HG03469 (cell line): ENCODE data around the gene RAB15.

Source experiments
- ATAC-seq: cut with Tn5 transposase; IDR thresholded peaks from one replicate; pipeline ENCODE4 v1.9.1; 2021; ENCODE audit warnings: mild to moderate bottlenecking, moderate library complexity, moderate number of reproducible peaks; ENCODE audit not compliant: unreplicated experiment

The RAB15 gene

GRCh38 chr14:64956697-64957406 is 15.3 kb downstream of the RAB15 start:
- ATAC-seq: no peak

- ATAC-seq: no peak
These were observed 16.8 kb downstream of the RAB15 start for GRCh38 chr14:64955297-64955696.

DNA sequence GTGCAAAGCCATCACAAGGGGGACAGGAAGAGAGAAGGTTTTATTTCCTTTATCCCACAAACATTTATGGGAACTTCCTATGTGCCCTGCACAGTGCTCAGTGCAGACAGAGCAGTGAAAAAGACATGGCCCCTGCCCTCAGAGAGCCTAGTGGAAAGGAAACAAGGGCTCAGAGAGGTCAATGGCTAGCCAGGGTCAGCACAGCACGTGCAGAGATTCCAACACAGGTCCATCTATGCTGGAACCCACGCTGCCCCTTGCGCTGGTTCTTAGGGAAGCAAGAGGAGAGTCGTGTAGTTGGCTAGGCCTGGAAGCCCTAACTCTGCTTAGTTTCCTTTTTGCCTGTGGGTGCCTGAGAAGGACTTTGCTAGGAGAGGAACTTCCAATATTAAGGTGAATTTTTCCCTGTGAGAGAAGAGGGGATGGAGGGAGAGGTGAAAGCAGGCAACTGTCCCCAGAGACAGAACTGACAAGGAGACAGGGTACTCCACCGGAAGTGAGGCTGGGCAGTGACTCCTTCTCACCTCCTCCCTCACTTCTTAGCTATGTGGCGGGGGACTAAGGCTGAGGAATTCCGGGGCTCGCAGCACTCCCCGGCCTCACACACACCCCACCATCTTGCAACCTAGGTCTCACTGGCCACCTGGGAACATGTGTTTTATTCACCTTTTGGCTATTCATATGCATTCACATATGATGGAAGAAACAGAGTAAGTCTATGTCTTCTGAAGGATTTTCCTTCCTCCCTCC is 17.5 kb downstream of the RAB15 start:
- ATAC-seq: no peak

GRCh38 chr14:64953661-64954060 is 18.5 kb downstream of the RAB15 start:
- no peak for ATAC-seq

DNA sequence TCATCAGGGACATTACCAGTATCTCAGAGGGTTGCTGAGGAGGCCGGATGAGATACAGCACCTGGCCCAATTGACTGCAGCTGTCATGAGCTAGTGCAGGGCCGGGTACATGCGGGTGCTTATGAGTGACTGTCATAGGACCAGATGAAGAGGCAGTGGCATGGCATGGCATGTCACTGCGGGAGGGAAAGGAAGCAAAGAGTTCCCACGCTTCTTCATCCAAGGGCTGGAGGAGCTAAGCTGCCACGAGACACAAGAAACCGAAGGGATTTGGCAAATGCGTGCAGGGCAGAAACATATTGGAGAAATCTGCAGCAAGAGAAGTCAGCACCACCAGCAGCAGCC is 18.9 kb downstream of the RAB15 start:
- ATAC-seq: no peak

DNA sequence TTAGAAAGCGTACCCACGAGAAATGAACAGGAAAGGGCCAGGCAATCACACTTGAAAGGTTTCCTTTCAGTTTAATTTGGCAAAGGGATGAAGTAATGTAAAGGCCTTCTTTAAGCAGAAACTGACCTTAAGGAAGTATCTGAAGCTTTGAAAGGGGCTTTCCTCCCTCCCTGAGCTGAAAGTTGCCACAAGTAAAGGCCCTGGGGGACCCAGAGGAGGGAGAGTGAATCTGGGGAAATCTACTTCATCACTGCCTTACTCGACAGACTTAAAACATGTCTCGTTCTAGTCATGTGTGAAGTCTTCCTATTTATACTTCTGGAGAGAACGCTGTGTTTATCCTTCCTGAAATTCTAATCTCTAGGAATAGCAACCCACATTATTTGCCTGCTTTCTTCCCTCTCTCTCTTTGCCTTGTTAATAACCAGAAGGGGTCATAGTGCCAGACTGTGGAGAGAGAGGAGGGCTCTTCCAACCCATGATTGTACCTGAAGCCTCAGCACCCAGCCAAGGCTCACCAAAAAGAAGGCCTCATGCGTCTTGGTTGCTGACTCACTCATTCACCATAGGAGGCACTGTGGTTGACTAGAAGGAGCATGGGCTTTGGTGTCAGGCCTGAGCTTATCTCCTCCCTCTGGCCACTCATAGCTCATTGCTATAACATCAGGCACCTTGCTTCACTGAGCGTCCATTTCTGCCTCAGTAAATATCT is 19.4 kb downstream of the RAB15 start:
- ATAC-seq: no peak

- ATAC-seq: no peak
These were observed 20.4 kb downstream of the RAB15 start for GRCh38 chr14:64951724-64952123.

DNA sequence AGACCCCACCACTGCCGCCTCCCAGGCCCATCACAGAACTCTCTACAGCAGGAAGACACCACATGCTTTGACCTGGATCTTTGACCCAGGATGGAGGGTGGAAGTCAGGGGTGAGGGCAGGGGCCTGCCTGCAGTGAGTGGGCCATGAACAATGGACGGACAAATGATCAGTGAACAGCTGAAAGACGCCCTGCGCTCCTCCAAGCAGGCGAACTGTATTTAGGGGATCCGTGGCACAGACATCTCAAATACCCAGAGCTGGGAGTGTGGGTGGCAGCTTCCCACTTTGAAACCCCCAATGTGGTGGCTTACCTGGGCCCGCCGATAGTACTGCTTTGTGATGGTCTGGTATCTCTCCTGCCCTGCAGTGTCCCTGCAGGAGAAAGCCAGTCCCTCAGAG is 20.8 kb downstream of the RAB15 start:
- ATAC-seq: no peak

DNA sequence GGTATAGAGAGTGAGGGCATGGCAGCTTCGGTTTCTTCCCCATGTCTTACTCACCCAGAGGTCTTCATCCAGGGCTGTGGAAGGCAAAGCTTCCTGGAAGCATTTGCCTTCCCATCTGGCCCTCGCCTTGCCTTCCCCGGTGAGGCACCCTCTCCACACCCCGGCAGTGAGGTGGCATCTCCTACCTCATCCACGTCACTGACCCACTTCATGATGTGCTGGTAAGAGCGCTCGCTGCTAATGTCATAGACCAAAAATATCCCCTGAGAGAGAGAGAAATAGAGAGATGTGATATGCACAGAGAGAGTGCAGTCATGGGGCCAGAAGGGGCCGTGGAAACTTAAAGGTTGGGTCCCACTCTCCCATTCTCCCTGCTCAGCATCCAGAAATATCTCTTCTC is 21.2 kb downstream of the RAB15 start:
- ATAC-seq: no peak

GRCh38 chr14:64948612-64949210 is 23.4 kb downstream of the RAB15 start:
- no peak for ATAC-seq

DNA sequence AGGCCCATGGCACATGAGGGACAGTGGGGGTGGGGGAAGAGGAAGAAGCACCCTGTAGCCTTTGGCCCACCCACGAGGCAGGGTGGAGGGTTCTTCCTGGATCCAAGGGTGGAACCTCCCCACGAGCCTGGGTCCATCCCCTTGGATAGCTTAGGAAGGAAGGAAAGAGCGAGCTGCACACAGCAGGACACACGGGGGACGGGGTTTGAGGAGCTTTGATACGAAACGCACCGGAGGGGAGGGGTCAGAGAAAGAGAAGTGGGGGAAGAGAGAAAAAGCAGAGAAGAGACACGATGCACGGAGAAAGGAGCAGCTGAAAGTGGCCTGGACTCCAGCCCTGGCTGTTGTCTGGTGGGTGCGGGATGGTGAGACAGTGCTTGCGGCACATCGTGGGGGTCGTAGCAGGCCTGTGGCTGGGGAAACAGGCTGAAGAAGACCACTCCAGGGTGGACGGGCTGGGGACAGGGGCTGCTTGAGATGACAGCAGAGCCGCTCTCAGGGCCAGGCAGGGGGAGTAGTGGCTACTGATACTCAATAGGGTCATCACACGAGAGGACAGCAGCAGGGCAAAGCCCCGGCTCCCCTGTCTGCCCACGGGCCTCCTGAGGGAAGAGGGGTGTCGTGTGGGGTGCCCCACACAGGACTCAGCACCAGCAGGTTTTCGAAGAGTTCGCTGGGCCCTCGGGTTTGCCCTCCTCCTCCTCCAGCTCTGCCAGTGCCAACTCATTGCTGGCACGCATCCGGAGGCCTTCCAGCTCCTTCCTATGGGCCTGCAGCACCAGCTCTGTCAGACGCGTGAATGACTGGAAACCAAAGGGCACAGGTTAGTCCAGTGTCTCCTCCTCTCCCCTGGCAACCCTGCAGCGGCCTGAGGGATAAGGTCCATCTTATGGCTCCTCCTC is 24.2 kb downstream of the RAB15 start:
- no peak for ATAC-seq

GRCh38 chr14:64946310-64947045 is 25.7 kb downstream of the RAB15 start:
- ATAC-seq: no peak

GRCh38 chr14:64945431-64946178 is 26.5 kb downstream of the RAB15 start:
- no peak for ATAC-seq

DNA sequence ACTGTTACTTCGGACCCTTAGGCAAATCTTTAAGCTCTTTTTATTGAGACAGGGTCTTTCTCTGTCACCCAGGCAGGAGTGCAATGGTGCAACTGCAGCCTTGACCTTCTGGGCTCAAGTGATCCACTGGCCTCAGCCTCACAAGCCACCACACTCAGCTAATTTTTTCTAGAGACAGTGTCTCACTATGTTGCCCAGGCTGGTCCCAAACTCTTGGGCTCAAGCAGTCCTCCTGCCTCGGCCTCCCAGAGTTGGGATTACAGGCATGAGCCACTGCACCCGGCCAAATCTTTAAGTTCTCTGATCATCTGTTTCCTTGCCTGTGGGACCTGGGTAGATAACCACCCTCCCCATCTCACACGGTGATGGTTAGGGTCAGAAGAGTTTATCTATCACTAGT is 27.3 kb downstream of the RAB15 start:
- ATAC-seq: no peak

GRCh38 chr14:64944041-64944440 is 28.1 kb downstream of the RAB15 start:
- no peak for ATAC-seq

DNA sequence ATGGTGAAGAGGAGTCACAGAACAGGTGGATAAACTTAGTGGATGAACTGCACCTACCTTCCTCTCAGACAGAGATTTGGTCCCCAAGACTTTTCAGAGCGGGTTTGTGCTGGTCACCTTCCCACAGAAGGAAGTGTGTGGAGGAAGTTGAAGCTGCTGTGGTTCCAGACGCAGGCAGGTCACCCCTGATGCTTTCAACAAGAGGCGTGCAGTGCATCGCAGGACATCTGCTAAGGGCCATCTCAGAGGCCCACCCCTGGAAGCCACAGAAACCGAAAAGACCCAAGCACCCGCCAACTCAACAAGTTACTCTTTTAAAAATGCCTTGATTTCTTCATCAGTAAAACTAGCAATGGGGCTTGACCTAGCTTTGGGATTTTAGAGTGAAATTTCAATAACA is 28.6 kb downstream of the RAB15 start:
- ATAC-seq: no peak

DNA sequence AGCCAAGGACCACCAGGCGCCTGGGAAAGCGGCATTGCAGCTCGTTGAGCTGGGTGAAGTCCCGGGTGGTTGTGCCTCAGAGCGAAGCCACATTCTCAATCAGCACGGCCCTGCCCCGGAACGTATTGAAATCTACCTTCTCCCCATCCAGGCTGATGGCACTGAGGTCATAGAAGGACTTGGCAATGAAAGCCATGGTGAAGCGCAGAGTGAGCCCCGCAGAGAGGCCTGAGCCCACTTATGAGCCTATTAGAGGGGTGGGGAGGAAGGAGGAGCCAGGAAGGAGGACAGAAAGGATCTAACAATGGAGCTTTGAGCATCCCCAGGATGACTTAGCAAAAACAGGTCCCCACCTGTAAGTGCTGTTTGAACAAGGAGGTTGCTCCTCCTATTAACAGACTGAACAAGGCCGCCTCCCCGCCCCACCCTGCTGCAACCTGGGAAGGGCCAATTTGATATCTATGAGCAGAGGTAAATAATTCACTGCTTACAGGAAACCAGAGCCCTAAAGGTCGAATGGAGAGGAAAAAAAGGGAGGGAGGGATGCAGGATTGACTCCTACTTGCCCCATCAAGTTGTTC is 29.5 kb downstream of the RAB15 start, which contains the start of gene GPX2:
GPX2 (minus strand) TSS at position 215 of the 581 bp plus-strand sequence; CDS start at position 196, 19 bp downstream.
- ATAC-seq: no peak

GRCh38 chr14:64940336-64940910 is 31.7 kb downstream of the RAB15 start:
- no peak for ATAC-seq
